DND-41 (cell line): ENCODE measurements around the gene FAM83B.

ENCODE experiments used
- EZH2 ChIP-seq: IDR thresholded peaks from 3 replicates; pipeline ENCODE4 v1.6.1; 2012; ENCODE audit warnings: borderline replicate concordance, low read depth, mild to moderate bottlenecking, moderate library complexity, low read length, inconsistent platforms; ENCODE audit not compliant: severe bottlenecking
- TF ChIP-seq, protein P1 (sequence below): IDR thresholded peaks from 2 replicates; pipeline ENCODE4 v1.5.1; 2012; ENCODE audit warnings: borderline replicate concordance, low read length, moderate library complexity, mild to moderate bottlenecking; ENCODE audit not compliant: poor library complexity, severe bottlenecking; ENCODE audit errors: extremely low read depth

DNA sequence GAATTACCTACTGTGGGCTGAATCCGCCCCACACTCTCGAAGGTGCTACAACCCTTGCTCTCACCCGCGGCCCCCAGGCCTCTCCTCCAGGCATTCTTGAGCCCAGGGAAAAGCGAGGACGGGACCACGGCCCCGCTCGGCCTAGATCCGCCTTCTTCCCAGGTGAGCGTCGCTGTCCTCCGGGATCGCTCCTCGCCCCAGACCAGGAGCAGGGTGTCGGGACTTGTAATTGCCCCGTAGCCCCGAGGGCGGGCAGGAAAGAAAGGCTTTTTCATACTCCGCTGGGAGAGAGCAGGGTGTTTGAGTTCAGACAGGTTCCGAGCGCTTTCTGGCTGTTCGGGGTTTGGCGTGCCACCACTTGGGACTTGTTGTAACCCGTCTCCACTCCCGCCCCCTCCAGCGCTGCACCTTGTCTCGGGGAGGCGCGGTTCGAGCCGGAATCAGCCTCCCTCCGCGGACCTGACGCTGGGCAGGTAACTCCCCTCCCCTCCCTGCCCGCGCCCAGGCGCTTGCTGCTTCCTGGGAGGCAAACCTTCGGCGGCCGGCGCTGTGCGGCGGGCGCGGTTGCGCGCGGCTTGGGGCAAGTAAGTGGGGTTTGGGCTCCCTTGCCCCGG lies at the start of gene FAM83B:
- TF ChIP-seq, protein P1, sequence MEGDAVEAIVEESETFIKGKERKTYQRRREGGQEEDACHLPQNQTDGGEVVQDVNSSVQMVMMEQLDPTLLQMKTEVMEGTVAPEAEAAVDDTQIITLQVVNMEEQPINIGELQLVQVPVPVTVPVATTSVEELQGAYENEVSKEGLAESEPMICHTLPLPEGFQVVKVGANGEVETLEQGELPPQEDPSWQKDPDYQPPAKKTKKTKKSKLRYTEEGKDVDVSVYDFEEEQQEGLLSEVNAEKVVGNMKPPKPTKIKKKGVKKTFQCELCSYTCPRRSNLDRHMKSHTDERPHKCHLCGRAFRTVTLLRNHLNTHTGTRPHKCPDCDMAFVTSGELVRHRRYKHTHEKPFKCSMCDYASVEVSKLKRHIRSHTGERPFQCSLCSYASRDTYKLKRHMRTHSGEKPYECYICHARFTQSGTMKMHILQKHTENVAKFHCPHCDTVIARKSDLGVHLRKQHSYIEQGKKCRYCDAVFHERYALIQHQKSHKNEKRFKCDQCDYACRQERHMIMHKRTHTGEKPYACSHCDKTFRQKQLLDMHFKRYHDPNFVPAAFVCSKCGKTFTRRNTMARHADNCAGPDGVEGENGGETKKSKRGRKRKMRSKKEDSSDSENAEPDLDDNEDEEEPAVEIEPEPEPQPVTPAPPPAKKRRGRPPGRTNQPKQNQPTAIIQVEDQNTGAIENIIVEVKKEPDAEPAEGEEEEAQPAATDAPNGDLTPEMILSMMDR, result no peak
- no peak for TF ChIP-seq EZH2
